GM23338 (cell line): ENCODE data around the gene ZCCHC14. TPM values are rescaled to one million over a fixed set of nuclear protein-coding genes. Genes with fewer than 3 reads are reported as not detected.

Experiments used
- ATAC-seq: fragments of 200-7000 bp; cut with Tn5 transposase; 3 replicates; pipeline ENCODE4 v1.9.1; 2020
- DNase-seq: peaks from one replicate; pipeline ENCODE4 v3.0.0-alpha.2; 2015; ENCODE audit warnings: low spot score
- H2AFZ ChIP-seq: fragments of 200-600 bp; sonication (generic); 2 replicates; pipeline ENCODE4 v1.8.0; 2016; ENCODE audit warnings: antibody characterized with exemption, mild to moderate bottlenecking, moderate library complexity
- H3F3A ChIP-seq: fragments of 200-600 bp; sonication (generic); replicated peaks from 2 replicates; pipeline ENCODE4 v1.8.0; 2017; ENCODE audit warnings: antibody characterized with exemption, mixed run types, low read depth
- H3K27ac ChIP-seq: fragments of 200-600 bp; sonication (generic); 2 replicates; pipeline ENCODE4 v1.6.1; 2016; ENCODE audit warnings: low read depth
- H3K27me3 ChIP-seq: fragments of 200-600 bp; sonication (generic); 2 replicates; pipeline ENCODE4 v1.8.0; 2016; ENCODE audit warnings: mild to moderate bottlenecking, mixed run types, moderate library complexity; ENCODE audit not compliant: insufficient read depth
- H3K36me3 ChIP-seq: fragments of 200-600 bp; sonication (generic); 2 replicates; pipeline ENCODE4 v1.8.0; 2016; ENCODE audit warnings: mild to moderate bottlenecking; ENCODE audit not compliant: insufficient read depth
- H3K4me1 ChIP-seq: fragments of 200-600 bp; sonication (generic); 2 replicates; pipeline ENCODE4 v1.8.0; 2016; ENCODE audit warnings: mild to moderate bottlenecking, moderate library complexity; ENCODE audit not compliant: insufficient read depth
- H3K4me2 ChIP-seq: fragments of 200-600 bp; sonication (generic); 2 replicates; pipeline ENCODE4 v1.7.1; 2017; ENCODE audit warnings: mixed run types
- H3K4me3 ChIP-seq: fragments of 200-600 bp; sonication (generic); 2 replicates; pipeline ENCODE4 v1.6.1; 2016; ENCODE audit warnings: mixed run types
- H3K79me2 ChIP-seq: fragments of 200-600 bp; sonication (generic); replicated peaks from 2 replicates; pipeline ENCODE4 v1.8.0; 2017; ENCODE audit warnings: mild to moderate bottlenecking; ENCODE audit not compliant: insufficient read depth
- H3K9me2 ChIP-seq: fragments of 200-600 bp; sonication (generic); 2 replicates; pipeline ENCODE4 v1.8.0; 2017; ENCODE audit not compliant: insufficient read depth
- H4K20me1 ChIP-seq: fragments of 200-600 bp; sonication (generic); replicated peaks from 2 replicates; pipeline ENCODE4 v1.8.0; 2017; ENCODE audit warnings: mild to moderate bottlenecking; ENCODE audit not compliant: insufficient read depth
- H3K27ac Mint-ChIP-seq: 2 replicates; pipeline ENCODE4 v1.8.0; 2020; ENCODE audit warnings: inconsistent platforms, mild to moderate bottlenecking, moderate library complexity, mixed read lengths
- H3K27me3 Mint-ChIP-seq: 3 replicates; pipeline ENCODE4 v1.8.0; 2022; ENCODE audit warnings: low read depth, mild to moderate bottlenecking, moderate library complexity, mixed read lengths, inconsistent platforms; ENCODE audit not compliant: insufficient read depth, poor library complexity
- H3K36me3 Mint-ChIP-seq: 3 replicates; pipeline ENCODE4 v1.8.0; 2021; ENCODE audit warnings: low read depth, mild to moderate bottlenecking, inconsistent platforms, moderate library complexity, mixed read lengths
- H3K4me1 Mint-ChIP-seq: 3 replicates; pipeline ENCODE4 v1.8.0; 2020; ENCODE audit warnings: mild to moderate bottlenecking, inconsistent platforms, mixed read lengths
- H3K4me3 Mint-ChIP-seq: 3 replicates; pipeline ENCODE4 v1.8.0; 2021; ENCODE audit warnings: moderate library complexity, mild to moderate bottlenecking, inconsistent platforms, mixed read lengths
- H3K9me3 Mint-ChIP-seq: 3 replicates; pipeline ENCODE4 v1.8.0; 2020; ENCODE audit warnings: moderate library complexity, mild to moderate bottlenecking, inconsistent platforms, mixed read lengths
- CREB1 ChIP-seq: fragments of 250-450 bp; sonication (Bioruptor Pico); IDR thresholded peaks from 2 replicates; pipeline ENCODE4 v1.5.0; 2020; ENCODE audit warnings: low read depth, mild to moderate bottlenecking, moderate library complexity
- CTCF ChIP-seq, 2 experiments: fragments of 200-600 bp in 1 of 2; sonication (generic) in 1 of 2; conservative IDR thresholded peaks; 2 replicates each; pipeline versions ENCODE4 v1.5.1 to v1.6.1; 2016 to 2017; ENCODE audit warnings: antibody characterized with exemption in 2 of 2, low read depth in 2 of 2, mild to moderate bottlenecking in 2 of 2, moderate library complexity in 1 of 2
- EZH2phosphoT487 ChIP-seq: fragments of 200-600 bp; sonication (generic); IDR thresholded peaks from one replicate; pipeline ENCODE4 v1.8.1; 2018; ENCODE audit warnings: antibody characterized with exemption; ENCODE audit not compliant: unreplicated experiment
- JUNB ChIP-seq: IDR thresholded peaks from one replicate; pipeline ENCODE4 v1.6.1; 2016; ENCODE audit warnings: antibody characterized with exemption; ENCODE audit not compliant: unreplicated experiment
- REST ChIP-seq: IDR thresholded peaks from one replicate; pipeline ENCODE4 v1.6.1; 2018; ENCODE audit warnings: antibody characterized with exemption; ENCODE audit not compliant: unreplicated experiment
- ZNF114 ChIP-seq: fragments of 250-450 bp; sonication (Bioruptor Pico); IDR thresholded peaks from 2 replicates; pipeline ENCODE4 v1.5.0; 2020; ENCODE audit warnings: mild to moderate bottlenecking, moderate library complexity
- ZNF462 ChIP-seq: fragments of 250-450 bp; sonication (Bioruptor Pico); IDR thresholded peaks from 2 replicates; pipeline ENCODE4 v1.5.0; 2020; ENCODE audit warnings: mild to moderate bottlenecking, moderate library complexity
- polyA plus RNA-seq: library from polyadenylated mRNA; unstranded; fragments of >200 nt; fragmentation: Nextera tagmentation; extraction: Ambion mirVana; gene quantifications from 2 replicates; pipeline ENCODE4 v1.2.1, GENCODE V29; 2016
- total RNA-seq: library from RNA; depleted of rRNA; stranded (reverse); fragments of >200 nt; shearing (Covaris generic); gene quantifications from 2 replicates; pipeline ENCODE4 v1.2.3, GENCODE V29; 2014

ZCCHC14 gene
- total and polyA plus RNA-seq, 2 experiments from 2014 or later, result 6.8 to 22.4 TPM

GRCh38 chr16:87416826-87417527 lies 75.8 kb downstream of the ZCCHC14 start:
- no peak overlapping the region for H3K27ac Mint-ChIP-seq
- Histone ChIP-seq H3K9me2 (no peaks in the 10 kb centered on the region), H3K4me2 (no peak overlapping the region), H3F3A (no peaks in the 10 kb centered on the region), H3K4me1 (no peaks in the 10 kb centered on the region), H3K79me2 (no peaks in the 10 kb centered on the region), H3K36me3 (no peaks in the 10 kb centered on the region), H3K27ac (0 out of 2 replicates have a peak overlapping the region, but pooled peaks have one; percentile 9), H4K20me1 (peaks cover 7% of the 10 kb centered on the region; the same call in 1 of the 2 replicates), H3K27me3 (no peaks in the 10 kb centered on the region), H2AFZ (no peak overlapping the region), H3K4me3 (no peak overlapping the region)
- no peaks in the 10 kb centered on the region for H3K9me3 Mint-ChIP-seq
- H3K27me3 Mint-ChIP-seq, result peaks cover 9% of the 10 kb centered on the region
- DNase-seq (no peak), ATAC-seq (no peak)
- peaks cover 2% of the 10 kb centered on the region; the same call in 2 of the 3 replicates for H3K4me1 Mint-ChIP-seq
- TF ChIP-seq JUNB (no peak), CTCF (conservative IDR thresholded peaks at IDR 0.05; ENCODE audit: low read depth in 2 of 2) (peak; percentile 40 to 60), REST (no peak), CREB1 (CRISPR knock-in tag) (no peak), EZH2phosphoT487 (no peak), ZNF114 (CRISPR knock-in tag) (no peak), ZNF462 (no peak)
- H3K36me3 Mint-ChIP-seq, result peaks cover 56% of the 10 kb centered on the region
- no peak overlapping the region for H3K4me3 Mint-ChIP-seq
